WTC11 (cell line): ENCODE data around the gene ARSB. TPM values are rescaled to one million over a fixed set of nuclear protein-coding genes. Genes with fewer than 3 reads are reported as not detected.

ENCODE experiments used
- ATAC-seq: fragments of 200-7000 bp; cut with Tn5 transposase; 2 replicates; pipeline ENCODE4 v1.10.0; 2021; ENCODE audit warnings: mild to moderate bottlenecking, moderate library complexity
- CTCF ChIA-PET: fragments of 300-600 bp; sonication (Branson Sonifier 250); formaldehyde crosslinking; loops from one replicate; lab custom pipeline; 2021; ENCODE audit warnings: antibody characterized with exemption; lab: Charles Lee
- POLR2A ChIA-PET: fragments of 350-600 bp; sonication (Branson Sonifier 250); formaldehyde crosslinking; loops from one replicate; lab custom pipeline; 2021; ENCODE audit warnings: antibody characterized with exemption; lab: Charles Lee
- DNase-seq: peaks from one replicate; pipeline ENCODE4 v3.0.0; 2021; ENCODE audit warnings: low spot score
- H3K27ac Mint-ChIP-seq: 2 replicates; pipeline ENCODE4 v1.8.0; 2021; ENCODE audit warnings: mixed read lengths
- H3K27me3 Mint-ChIP-seq: 2 replicates; pipeline ENCODE4 v1.8.0; 2021; ENCODE audit warnings: low read depth, mild to moderate bottlenecking, moderate library complexity, mixed read lengths
- H3K36me3 Mint-ChIP-seq: 2 replicates; pipeline ENCODE4 v1.8.0; 2021; ENCODE audit warnings: mixed read lengths
- H3K4me1 Mint-ChIP-seq: 2 replicates; pipeline ENCODE4 v1.8.0; 2022; ENCODE audit warnings: mixed read lengths
- H3K4me3 Mint-ChIP-seq: 2 replicates; pipeline ENCODE4 v1.8.0; 2021; ENCODE audit warnings: mild to moderate bottlenecking, moderate library complexity, mixed read lengths
- H3K9me3 Mint-ChIP-seq: 2 replicates; pipeline ENCODE4 v1.8.0; 2021; ENCODE audit warnings: mixed read lengths
- CBFB ChIP-seq: sonication (generic); formaldehyde crosslinking; IDR thresholded peaks from 2 replicates; pipeline ENCODE4 v1.8.1; 2022; ENCODE audit warnings: mild to moderate bottlenecking, low read depth, missing genetic modification reagents
- JAZF1 ChIP-seq: fragments of 250-450 bp; sonication (Bioruptor Pico); IDR thresholded peaks from 2 replicates; pipeline ENCODE4 v1.9.0; 2021; ENCODE audit warnings: moderate library complexity, mild to moderate bottlenecking, inconsistent platforms
- KAT7 ChIP-seq: sonication (generic); formaldehyde crosslinking; IDR thresholded peaks from 2 replicates; pipeline ENCODE4 v1.8.1; 2023; ENCODE audit warnings: missing genetic modification reagents, mild to moderate bottlenecking, borderline replicate concordance
- MXD4 ChIP-seq: fragments of 250-450 bp; sonication (Bioruptor Pico); IDR thresholded peaks from 2 replicates; pipeline ENCODE4 v1.8.0; 2021; ENCODE audit warnings: mild to moderate bottlenecking, moderate library complexity, borderline replicate concordance
- NR3C1 ChIP-seq: sonication (generic); formaldehyde crosslinking; conservative IDR thresholded peaks from 2 replicates; pipeline ENCODE4 v1.8.1; 2023; ENCODE audit warnings: low read depth, mild to moderate bottlenecking, missing genetic modification reagents
- PRRX2 ChIP-seq: fragments of 250-450 bp; sonication (Bioruptor Pico); IDR thresholded peaks from 2 replicates; pipeline ENCODE4 v1.8.0; 2021; ENCODE audit warnings: mild to moderate bottlenecking
- SMAD3 ChIP-seq: sonication (generic); formaldehyde crosslinking; IDR thresholded peaks from 2 replicates; pipeline ENCODE4 v1.8.0; 2022; ENCODE audit warnings: missing genetic modification reagents, mild to moderate bottlenecking, borderline replicate concordance
- SP1 ChIP-seq: sonication (generic); formaldehyde crosslinking; conservative IDR thresholded peaks from 2 replicates; pipeline ENCODE4 v1.8.1; 2022; ENCODE audit warnings: missing genetic modification reagents
- ZNF423 ChIP-seq: fragments of 250-450 bp; sonication (Bioruptor Pico); IDR thresholded peaks from 2 replicates; pipeline ENCODE4 v2.1.2; 2022; ENCODE audit warnings: mild to moderate bottlenecking, moderate library complexity
- total RNA-seq: library from RNA; stranded (reverse); gene quantifications from 3 replicates; pipeline ENCODE4 v1.2.3, GENCODE V29; 2021
- TF ChIP-seq, protein P1 (sequence below): sonication (generic); formaldehyde crosslinking; IDR thresholded peaks from 2 replicates; pipeline ENCODE4 v1.8.1; 2022; ENCODE audit warnings: missing genetic modification reagents, borderline replicate concordance
- TF ChIP-seq, protein P2 (sequence below): fragments of 200-600 bp; IDR thresholded peaks from 2 replicates; pipeline ENCODE4 v1.8.0; 2022; ENCODE audit warnings: antibody characterized with exemption
- TF ChIP-seq, protein P3 (sequence below): fragments of 250-450 bp; sonication (Bioruptor Pico); IDR thresholded peaks from 2 replicates; pipeline ENCODE4 v1.9.0; 2021; ENCODE audit warnings: mild to moderate bottlenecking
- TF ChIP-seq, protein P4 (sequence below): sonication (generic); formaldehyde crosslinking; IDR thresholded peaks from 2 replicates; pipeline ENCODE4 v1.8.1; 2023; ENCODE audit warnings: mild to moderate bottlenecking, missing genetic modification reagents, borderline replicate concordance
- TF ChIP-seq, protein P5 (sequence below): sonication (generic); formaldehyde crosslinking; IDR thresholded peaks from 2 replicates; pipeline ENCODE4 v1.8.0; 2022; ENCODE audit warnings: mild to moderate bottlenecking, missing genetic modification reagents
- TF ChIP-seq, protein P6 (sequence below): sonication (generic); formaldehyde crosslinking; IDR thresholded peaks from 2 replicates; pipeline ENCODE4 v1.8.1; 2023; ENCODE audit warnings: mild to moderate bottlenecking, missing genetic modification reagents
- TF ChIP-seq, protein P7 (sequence below): sonication (generic); formaldehyde crosslinking; IDR thresholded peaks from 2 replicates; pipeline ENCODE4 v1.8.0; 2023; ENCODE audit warnings: missing genetic modification reagents, mild to moderate bottlenecking, borderline replicate concordance
- TF ChIP-seq, protein P8 (sequence below): sonication (generic); formaldehyde crosslinking; conservative IDR thresholded peaks from 2 replicates; pipeline ENCODE4 v1.8.1; 2022; ENCODE audit warnings: mild to moderate bottlenecking, missing genetic modification reagents

Gene ARSB
- total RNA-seq, 1 experiment from 2014 or later: 9.7 TPM

DNA sequence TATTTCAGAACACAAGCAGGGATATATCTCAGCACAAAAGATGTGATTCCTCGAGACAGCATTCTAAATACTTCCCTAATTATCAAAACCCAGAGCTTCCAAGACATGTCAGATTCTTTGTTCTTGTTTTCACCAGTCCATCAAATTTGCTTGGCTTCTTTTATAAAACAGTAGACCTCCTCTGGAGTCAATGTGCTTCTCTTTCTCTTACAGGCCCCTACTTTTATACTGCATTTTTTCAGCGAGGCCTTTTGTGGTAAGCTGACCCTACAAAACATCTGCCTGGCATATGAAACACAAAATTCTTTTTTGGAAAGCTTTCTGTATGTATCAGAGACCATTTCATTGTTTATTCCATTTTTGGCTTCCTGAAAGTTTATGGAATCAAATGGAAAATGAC, 81.8 kb downstream of the ARSB start:
- Mint-ChIP-seq H3K27me3 (no peaks in the 10 kb centered on the region), H3K4me1 (peaks cover 21% of the 10 kb centered on the region), H3K27ac (peak overlapping the region; percentile 16; the same call in 1 of the 2 replicates), H3K9me3 (no peaks in the 10 kb centered on the region), H3K36me3 (no peaks in the 10 kb centered on the region), H3K4me3 (no peak overlapping the region)
- TF ChIP-seq, protein P1, sequence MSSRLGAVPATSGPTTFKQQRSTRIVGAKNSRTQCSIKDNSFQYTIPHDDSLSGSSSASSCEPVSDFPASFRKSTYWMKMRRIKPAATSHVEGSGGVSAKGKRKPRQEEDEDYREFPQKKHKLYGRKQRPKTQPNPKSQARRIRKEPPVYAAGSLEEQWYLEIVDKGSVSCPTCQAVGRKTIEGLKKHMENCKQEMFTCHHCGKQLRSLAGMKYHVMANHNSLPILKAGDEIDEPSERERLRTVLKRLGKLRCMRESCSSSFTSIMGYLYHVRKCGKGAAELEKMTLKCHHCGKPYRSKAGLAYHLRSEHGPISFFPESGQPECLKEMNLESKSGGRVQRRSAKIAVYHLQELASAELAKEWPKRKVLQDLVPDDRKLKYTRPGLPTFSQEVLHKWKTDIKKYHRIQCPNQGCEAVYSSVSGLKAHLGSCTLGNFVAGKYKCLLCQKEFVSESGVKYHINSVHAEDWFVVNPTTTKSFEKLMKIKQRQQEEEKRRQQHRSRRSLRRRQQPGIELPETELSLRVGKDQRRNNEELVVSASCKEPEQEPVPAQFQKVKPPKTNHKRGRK (CRISPR knock-in tag): no peak
- ATAC-seq: no peak
- ChIA-PET CTCF (no interaction called here), POLR2A (no interaction called here)
- DNase-seq: no peak

DNA sequence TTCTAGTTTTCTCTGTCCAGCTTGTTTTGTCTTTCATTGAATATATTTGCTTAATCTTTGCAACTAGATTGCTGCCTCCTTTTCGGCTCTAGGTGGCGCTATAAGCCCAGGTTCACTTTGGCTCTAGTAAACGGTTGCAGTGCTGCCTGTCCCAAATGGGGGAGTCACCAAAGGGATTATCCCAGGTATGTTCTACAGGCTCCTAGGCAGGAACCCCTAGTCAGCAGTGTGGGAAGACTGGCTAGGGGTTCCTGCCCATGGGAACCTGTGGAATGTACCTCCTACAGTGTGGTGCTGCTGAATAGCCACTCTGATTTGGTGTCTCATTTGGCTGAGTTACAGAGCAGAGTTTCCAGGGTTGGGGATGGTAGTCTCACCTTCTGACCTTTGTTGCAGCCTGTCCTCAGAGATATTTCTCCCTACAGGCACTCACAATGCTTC, 85.2 kb downstream of the ARSB start:
- TF ChIP-seq ZNF423 (CRISPR knock-in tag) (peak; percentile 94), JAZF1 (no peak)
- TF ChIP-seq, protein P2, sequence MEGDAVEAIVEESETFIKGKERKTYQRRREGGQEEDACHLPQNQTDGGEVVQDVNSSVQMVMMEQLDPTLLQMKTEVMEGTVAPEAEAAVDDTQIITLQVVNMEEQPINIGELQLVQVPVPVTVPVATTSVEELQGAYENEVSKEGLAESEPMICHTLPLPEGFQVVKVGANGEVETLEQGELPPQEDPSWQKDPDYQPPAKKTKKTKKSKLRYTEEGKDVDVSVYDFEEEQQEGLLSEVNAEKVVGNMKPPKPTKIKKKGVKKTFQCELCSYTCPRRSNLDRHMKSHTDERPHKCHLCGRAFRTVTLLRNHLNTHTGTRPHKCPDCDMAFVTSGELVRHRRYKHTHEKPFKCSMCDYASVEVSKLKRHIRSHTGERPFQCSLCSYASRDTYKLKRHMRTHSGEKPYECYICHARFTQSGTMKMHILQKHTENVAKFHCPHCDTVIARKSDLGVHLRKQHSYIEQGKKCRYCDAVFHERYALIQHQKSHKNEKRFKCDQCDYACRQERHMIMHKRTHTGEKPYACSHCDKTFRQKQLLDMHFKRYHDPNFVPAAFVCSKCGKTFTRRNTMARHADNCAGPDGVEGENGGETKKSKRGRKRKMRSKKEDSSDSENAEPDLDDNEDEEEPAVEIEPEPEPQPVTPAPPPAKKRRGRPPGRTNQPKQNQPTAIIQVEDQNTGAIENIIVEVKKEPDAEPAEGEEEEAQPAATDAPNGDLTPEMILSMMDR: peak; percentile 79
- H3K27me3 Mint-ChIP-seq: no peaks in the 10 kb centered on the region
- ChIA-PET CTCF (interaction anchor here (0.6 to 3.6 kb wide), 54 partner anchors 9 to 579 kb away, joined by 3 to 50 read pairs (median 4); partner anchors contain the start of genes ARSB and LHFPL2), POLR2A (interaction anchor here (1.0 kb wide), 1 partner anchor 86 kb away, joined by 3 read pairs; the partner anchor contains the start of gene ARSB)
- DNase-seq (peak; percentile 74), ATAC-seq (peak; percentile 98)
- H3K36me3 Mint-ChIP-seq: no peaks in the 10 kb centered on the region
- no peak overlapping the region for H3K4me3 Mint-ChIP-seq
- H3K4me1 Mint-ChIP-seq: peaks cover 2% of the 10 kb centered on the region
- H3K9me3 Mint-ChIP-seq: no peaks in the 10 kb centered on the region
- no peak overlapping the region for H3K27ac Mint-ChIP-seq

DNA sequence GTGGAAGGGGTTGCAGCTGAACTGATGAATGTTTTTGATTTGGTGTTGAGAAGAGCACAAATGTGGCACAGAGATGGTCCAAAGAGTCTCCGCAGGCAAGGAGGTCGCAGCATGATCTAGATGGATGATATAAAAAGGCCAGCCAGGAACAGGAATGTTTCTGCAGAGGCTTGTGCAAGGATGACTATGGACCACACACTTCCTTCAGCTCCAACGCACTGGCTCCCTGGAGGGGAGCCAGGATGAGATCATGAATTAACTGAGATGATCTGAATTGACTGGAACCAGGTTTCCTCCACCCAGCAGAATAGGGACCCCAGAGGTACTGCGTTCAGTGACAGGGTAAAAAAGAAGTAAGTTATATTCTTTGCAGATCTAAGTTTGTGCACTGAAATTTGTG, 89.0 kb downstream of the ARSB start:
- H3K27ac Mint-ChIP-seq: no peak overlapping the region
- ATAC-seq (no peak), DNase-seq (no peak)
- H3K27me3 Mint-ChIP-seq: no peaks in the 10 kb centered on the region
- no peaks in the 10 kb centered on the region for H3K9me3 Mint-ChIP-seq
- H3K4me1 Mint-ChIP-seq: peaks cover 2% of the 10 kb centered on the region
- POLR2A ChIA-PET: no interaction called here
- no peak overlapping the region for H3K4me3 Mint-ChIP-seq
- no peaks in the 10 kb centered on the region for H3K36me3 Mint-ChIP-seq
- CTCF ChIA-PET: interaction anchor here (1.1 kb wide), 1 partner anchor 9 kb away, joined by 5 read pairs; no protein-coding TSS in a partner anchor
- TF ChIP-seq, protein P3, sequence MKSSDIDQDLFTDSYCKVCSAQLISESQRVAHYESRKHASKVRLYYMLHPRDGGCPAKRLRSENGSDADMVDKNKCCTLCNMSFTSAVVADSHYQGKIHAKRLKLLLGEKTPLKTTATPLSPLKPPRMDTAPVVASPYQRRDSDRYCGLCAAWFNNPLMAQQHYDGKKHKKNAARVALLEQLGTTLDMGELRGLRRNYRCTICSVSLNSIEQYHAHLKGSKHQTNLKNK (CRISPR knock-in tag): no peak
- TF ChIP-seq, protein P4, sequence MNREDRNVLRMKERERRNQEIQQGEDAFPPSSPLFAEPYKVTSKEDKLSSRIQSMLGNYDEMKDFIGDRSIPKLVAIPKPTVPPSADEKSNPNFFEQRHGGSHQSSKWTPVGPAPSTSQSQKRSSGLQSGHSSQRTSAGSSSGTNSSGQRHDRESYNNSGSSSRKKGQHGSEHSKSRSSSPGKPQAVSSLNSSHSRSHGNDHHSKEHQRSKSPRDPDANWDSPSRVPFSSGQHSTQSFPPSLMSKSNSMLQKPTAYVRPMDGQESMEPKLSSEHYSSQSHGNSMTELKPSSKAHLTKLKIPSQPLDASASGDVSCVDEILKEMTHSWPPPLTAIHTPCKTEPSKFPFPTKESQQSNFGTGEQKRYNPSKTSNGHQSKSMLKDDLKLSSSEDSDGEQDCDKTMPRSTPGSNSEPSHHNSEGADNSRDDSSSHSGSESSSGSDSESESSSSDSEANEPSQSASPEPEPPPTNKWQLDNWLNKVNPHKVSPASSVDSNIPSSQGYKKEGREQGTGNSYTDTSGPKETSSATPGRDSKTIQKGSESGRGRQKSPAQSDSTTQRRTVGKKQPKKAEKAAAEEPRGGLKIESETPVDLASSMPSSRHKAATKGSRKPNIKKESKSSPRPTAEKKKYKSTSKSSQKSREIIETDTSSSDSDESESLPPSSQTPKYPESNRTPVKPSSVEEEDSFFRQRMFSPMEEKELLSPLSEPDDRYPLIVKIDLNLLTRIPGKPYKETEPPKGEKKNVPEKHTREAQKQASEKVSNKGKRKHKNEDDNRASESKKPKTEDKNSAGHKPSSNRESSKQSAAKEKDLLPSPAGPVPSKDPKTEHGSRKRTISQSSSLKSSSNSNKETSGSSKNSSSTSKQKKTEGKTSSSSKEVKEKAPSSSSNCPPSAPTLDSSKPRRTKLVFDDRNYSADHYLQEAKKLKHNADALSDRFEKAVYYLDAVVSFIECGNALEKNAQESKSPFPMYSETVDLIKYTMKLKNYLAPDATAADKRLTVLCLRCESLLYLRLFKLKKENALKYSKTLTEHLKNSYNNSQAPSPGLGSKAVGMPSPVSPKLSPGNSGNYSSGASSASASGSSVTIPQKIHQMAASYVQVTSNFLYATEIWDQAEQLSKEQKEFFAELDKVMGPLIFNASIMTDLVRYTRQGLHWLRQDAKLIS (CRISPR knock-in tag): no peak
- TF ChIP-seq, protein P5, sequence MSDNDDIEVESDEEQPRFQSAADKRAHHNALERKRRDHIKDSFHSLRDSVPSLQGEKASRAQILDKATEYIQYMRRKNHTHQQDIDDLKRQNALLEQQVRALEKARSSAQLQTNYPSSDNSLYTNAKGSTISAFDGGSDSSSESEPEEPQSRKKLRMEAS (CRISPR knock-in tag): no peak
- no peak for TF ChIP-seq SMAD3 (CRISPR knock-in tag)
- TF ChIP-seq KAT7 (CRISPR knock-in tag): no peak
- TF ChIP-seq, protein P6, sequence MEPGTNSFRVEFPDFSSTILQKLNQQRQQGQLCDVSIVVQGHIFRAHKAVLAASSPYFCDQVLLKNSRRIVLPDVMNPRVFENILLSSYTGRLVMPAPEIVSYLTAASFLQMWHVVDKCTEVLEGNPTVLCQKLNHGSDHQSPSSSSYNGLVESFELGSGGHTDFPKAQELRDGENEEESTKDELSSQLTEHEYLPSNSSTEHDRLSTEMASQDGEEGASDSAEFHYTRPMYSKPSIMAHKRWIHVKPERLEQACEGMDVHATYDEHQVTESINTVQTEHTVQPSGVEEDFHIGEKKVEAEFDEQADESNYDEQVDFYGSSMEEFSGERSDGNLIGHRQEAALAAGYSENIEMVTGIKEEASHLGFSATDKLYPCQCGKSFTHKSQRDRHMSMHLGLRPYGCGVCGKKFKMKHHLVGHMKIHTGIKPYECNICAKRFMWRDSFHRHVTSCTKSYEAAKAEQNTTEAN (CRISPR knock-in tag): no peak
- no peak for TF ChIP-seq MXD4 (CRISPR knock-in tag)
- TF ChIP-seq SP1 (CRISPR knock-in tag): no peak
- TF ChIP-seq PRRX2 (CRISPR knock-in tag): no peak
- no peak for TF ChIP-seq CBFB (CRISPR knock-in tag)
- TF ChIP-seq NR3C1: no peak
- TF ChIP-seq, protein P7, sequence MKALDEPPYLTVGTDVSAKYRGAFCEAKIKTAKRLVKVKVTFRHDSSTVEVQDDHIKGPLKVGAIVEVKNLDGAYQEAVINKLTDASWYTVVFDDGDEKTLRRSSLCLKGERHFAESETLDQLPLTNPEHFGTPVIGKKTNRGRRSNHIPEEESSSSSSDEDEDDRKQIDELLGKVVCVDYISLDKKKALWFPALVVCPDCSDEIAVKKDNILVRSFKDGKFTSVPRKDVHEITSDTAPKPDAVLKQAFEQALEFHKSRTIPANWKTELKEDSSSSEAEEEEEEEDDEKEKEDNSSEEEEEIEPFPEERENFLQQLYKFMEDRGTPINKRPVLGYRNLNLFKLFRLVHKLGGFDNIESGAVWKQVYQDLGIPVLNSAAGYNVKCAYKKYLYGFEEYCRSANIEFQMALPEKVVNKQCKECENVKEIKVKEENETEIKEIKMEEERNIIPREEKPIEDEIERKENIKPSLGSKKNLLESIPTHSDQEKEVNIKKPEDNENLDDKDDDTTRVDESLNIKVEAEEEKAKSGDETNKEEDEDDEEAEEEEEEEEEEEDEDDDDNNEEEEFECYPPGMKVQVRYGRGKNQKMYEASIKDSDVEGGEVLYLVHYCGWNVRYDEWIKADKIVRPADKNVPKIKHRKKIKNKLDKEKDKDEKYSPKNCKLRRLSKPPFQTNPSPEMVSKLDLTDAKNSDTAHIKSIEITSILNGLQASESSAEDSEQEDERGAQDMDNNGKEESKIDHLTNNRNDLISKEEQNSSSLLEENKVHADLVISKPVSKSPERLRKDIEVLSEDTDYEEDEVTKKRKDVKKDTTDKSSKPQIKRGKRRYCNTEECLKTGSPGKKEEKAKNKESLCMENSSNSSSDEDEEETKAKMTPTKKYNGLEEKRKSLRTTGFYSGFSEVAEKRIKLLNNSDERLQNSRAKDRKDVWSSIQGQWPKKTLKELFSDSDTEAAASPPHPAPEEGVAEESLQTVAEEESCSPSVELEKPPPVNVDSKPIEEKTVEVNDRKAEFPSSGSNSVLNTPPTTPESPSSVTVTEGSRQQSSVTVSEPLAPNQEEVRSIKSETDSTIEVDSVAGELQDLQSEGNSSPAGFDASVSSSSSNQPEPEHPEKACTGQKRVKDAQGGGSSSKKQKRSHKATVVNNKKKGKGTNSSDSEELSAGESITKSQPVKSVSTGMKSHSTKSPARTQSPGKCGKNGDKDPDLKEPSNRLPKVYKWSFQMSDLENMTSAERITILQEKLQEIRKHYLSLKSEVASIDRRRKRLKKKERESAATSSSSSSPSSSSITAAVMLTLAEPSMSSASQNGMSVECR (CRISPR knock-in tag): no peak
- TF ChIP-seq, protein P8, sequence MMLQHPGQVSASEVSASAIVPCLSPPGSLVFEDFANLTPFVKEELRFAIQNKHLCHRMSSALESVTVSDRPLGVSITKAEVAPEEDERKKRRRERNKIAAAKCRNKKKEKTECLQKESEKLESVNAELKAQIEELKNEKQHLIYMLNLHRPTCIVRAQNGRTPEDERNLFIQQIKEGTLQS (CRISPR knock-in tag): no peak
